H9 (cell line): ENCODE data around the gene KCNMB2. TPM values are rescaled to one million over a fixed set of nuclear protein-coding genes. Genes with fewer than 3 reads are reported as not detected.

Experiments
- DNase-seq: peaks from one replicate; pipeline ENCODE4 v3.0.0-alpha.2; 2017
- H2AFZ ChIP-seq: one replicate; pipeline ENCODE4 v1.6.1; 2013; ENCODE audit warnings: mild to moderate bottlenecking, low read length, control low read depth, moderate library complexity
- H2AK5ac ChIP-seq: 2 replicates; pipeline ENCODE4 v1.6.1; 2013; ENCODE audit warnings: low read length, control low read depth, mixed read lengths; ENCODE audit not compliant: insufficient read length
- H2BK120ac ChIP-seq: one replicate; pipeline ENCODE4 v1.6.1; 2013; ENCODE audit warnings: low read depth, mild to moderate bottlenecking, low read length, control low read depth, inconsistent platforms; ENCODE audit not compliant: poor library complexity, severe bottlenecking
- H2BK12ac ChIP-seq: 2 replicates; pipeline ENCODE4 v1.6.1; 2013; ENCODE audit warnings: low read length, control low read depth, mixed read lengths, low read depth; ENCODE audit not compliant: insufficient read length
- H2BK15ac ChIP-seq: 2 replicates; pipeline ENCODE4 v1.6.1; 2013; ENCODE audit warnings: low read depth, low read length, control low read depth
- H2BK20ac ChIP-seq: one replicate; pipeline ENCODE4 v1.6.1; 2013; ENCODE audit warnings: low read depth, mild to moderate bottlenecking, low read length, control low read depth, inconsistent platforms; ENCODE audit not compliant: poor library complexity, severe bottlenecking
- H2BK5ac ChIP-seq: 2 replicates; pipeline ENCODE4 v1.6.1; 2013; ENCODE audit warnings: low read length, control low read depth, mixed read lengths; ENCODE audit not compliant: insufficient read length
- H3K14ac ChIP-seq: 2 replicates; pipeline ENCODE4 v1.6.1; 2013; ENCODE audit warnings: low read length, control low read depth; ENCODE audit not compliant: insufficient read depth
- H3K18ac ChIP-seq: 2 replicates; pipeline ENCODE4 v1.6.1; 2013; ENCODE audit warnings: low read depth, mild to moderate bottlenecking, mixed read lengths, low read length, control low read depth; ENCODE audit not compliant: insufficient read length
- H3K23ac ChIP-seq: 2 replicates; pipeline ENCODE4 v1.6.1; 2013; ENCODE audit warnings: low read length, control low read depth, mixed read lengths, low read depth; ENCODE audit not compliant: insufficient read length
- H3K23me2 ChIP-seq: 2 replicates; pipeline ENCODE4 v1.6.1; 2013; ENCODE audit warnings: low read depth, mild to moderate bottlenecking, mixed read lengths, low read length, control low read depth; ENCODE audit not compliant: insufficient read length, poor library complexity, severe bottlenecking
- H3K27ac ChIP-seq: 2 replicates; pipeline ENCODE4 v1.5.1; 2013; ENCODE audit warnings: low read length, control low read depth, mixed read lengths, low read depth; ENCODE audit not compliant: insufficient read length
- H3K27me3 ChIP-seq: 2 replicates; pipeline ENCODE4 v1.6.1; 2013; ENCODE audit warnings: low read length, control low read depth, inconsistent platforms; ENCODE audit not compliant: insufficient read depth
- H3K4ac ChIP-seq: 2 replicates; pipeline ENCODE4 v1.6.1; 2013; ENCODE audit warnings: low read depth, mild to moderate bottlenecking, control low read depth, inconsistent platforms, low read length, moderate library complexity
- H3K4me1 ChIP-seq: 2 replicates; pipeline ENCODE4 v1.6.1; 2013; ENCODE audit warnings: low read length, control low read depth, inconsistent platforms; ENCODE audit not compliant: insufficient read depth
- H3K4me2 ChIP-seq: 2 replicates; pipeline ENCODE4 v1.6.1; 2013; ENCODE audit warnings: low read length, control low read depth, mixed read lengths; ENCODE audit not compliant: insufficient read length, insufficient read depth
- H3K56ac ChIP-seq: 2 replicates; pipeline ENCODE4 v1.6.1; 2013; ENCODE audit warnings: low read depth, mild to moderate bottlenecking, mixed read lengths, low read length, control low read depth; ENCODE audit not compliant: insufficient read length
- H3K79me1 ChIP-seq: 2 replicates; pipeline ENCODE4 v1.6.1; 2013; ENCODE audit warnings: low read depth, mild to moderate bottlenecking, moderate library complexity, low read length, control low read depth, inconsistent platforms; ENCODE audit not compliant: insufficient read depth, poor library complexity, severe bottlenecking
- H3K79me2 ChIP-seq: 2 replicates; pipeline ENCODE4 v1.6.1; 2013; ENCODE audit warnings: low read length, control low read depth, inconsistent platforms; ENCODE audit not compliant: insufficient read depth
- H3K9ac ChIP-seq: 2 replicates; pipeline ENCODE4 v1.6.1; 2013; ENCODE audit warnings: low read length, control low read depth, mixed read lengths; ENCODE audit not compliant: insufficient read length; ENCODE audit errors: extremely low read depth
- H3K9me3 ChIP-seq: one replicate; pipeline ENCODE4 v1.6.1; 2013; ENCODE audit warnings: low read depth, low read length, inconsistent platforms; ENCODE audit not compliant: control insufficient read depth
- H3T11ph ChIP-seq: one replicate; pipeline ENCODE4 v1.6.1; 2013; ENCODE audit warnings: mild to moderate bottlenecking, low read length, control low read depth, inconsistent platforms
- H4K20me1 ChIP-seq: one replicate; pipeline ENCODE4 v1.6.1; 2013; ENCODE audit not compliant: control insufficient read depth, insufficient read length, insufficient read depth
- H4K5ac ChIP-seq: 2 replicates; pipeline ENCODE4 v1.6.1; 2013; ENCODE audit warnings: low read depth, mild to moderate bottlenecking, mixed read lengths, low read length, control low read depth; ENCODE audit not compliant: insufficient read length
- H4K8ac ChIP-seq: replicated peaks from 2 replicates; pipeline ENCODE4 v1.6.1; 2013; ENCODE audit warnings: low read length, control low read depth, mixed read lengths, low read depth; ENCODE audit not compliant: insufficient read length
- H4K91ac ChIP-seq: 2 replicates; pipeline ENCODE4 v1.6.1; 2013; ENCODE audit warnings: low read depth, mild to moderate bottlenecking, moderate library complexity, mixed read lengths, low read length, control low read depth; ENCODE audit not compliant: insufficient read length
- H3K27ac Mint-ChIP-seq, 3 experiments: 2 replicates in 2 of 3; 3 replicates in 1 of 3; pipeline ENCODE4 v1.8.0; 2020 to 2021; ENCODE audit warnings: mixed read lengths in 3 of 3, mild to moderate bottlenecking in 1 of 3, moderate library complexity in 1 of 3
- H3K27me3 Mint-ChIP-seq: 2 replicates; pipeline ENCODE4 v1.8.0; 2021; ENCODE audit warnings: low read depth, mild to moderate bottlenecking, moderate library complexity, mixed read lengths
- H3K36me3 Mint-ChIP-seq, 3 experiments: 2 replicates in 2 of 3; 3 replicates in 1 of 3; pipeline ENCODE4 v1.8.0; 2020 to 2021; ENCODE audit warnings: low read depth in 3 of 3, mixed read lengths in 3 of 3; ENCODE audit not compliant: insufficient read depth in 1 of 3
- H3K4me1 Mint-ChIP-seq, 2 experiments: 2 replicates each; pipeline ENCODE4 v1.8.0; 2020; ENCODE audit warnings: mixed read lengths in 2 of 2
- H3K4me3 Mint-ChIP-seq, 2 experiments: 2 replicates in 1 of 2; 3 replicates in 1 of 2; pipeline ENCODE4 v1.8.0; 2020 to 2021; ENCODE audit warnings: mild to moderate bottlenecking in 2 of 2, mixed read lengths in 2 of 2, moderate library complexity in 1 of 2
- H3K9me3 Mint-ChIP-seq, 2 experiments: 2 replicates in 1 of 2; 3 replicates in 1 of 2; pipeline ENCODE4 v1.8.0; 2020; ENCODE audit warnings: mild to moderate bottlenecking in 2 of 2, mixed read lengths in 2 of 2, moderate library complexity in 1 of 2
- CTCF ChIP-seq: fragments of 200-600 bp; sonication (generic); conservative IDR thresholded peaks from 3 replicates; pipeline ENCODE4 v1.8.0; 2021; ENCODE audit warnings: antibody characterized with exemption, mild to moderate bottlenecking
- WGBS: extraction: QIAGEN DNeasy Blood & Tissue Kit; methylation state at CpG from one replicate; pipeline ENCODE4 v1.1.7; 2013; ENCODE audit warnings: missing lambda C conversion rate, low lambda C conversion rate, mixed read lengths; ENCODE audit not compliant: insufficient read length; ENCODE audit errors: extremely low coverage; 5-methylcytosine and 5-hydroxymethylcytosine counted together
- total RNA-seq: library from RNA; stranded (reverse); gene quantifications from 2 replicates; pipeline ENCODE4 v1.2.1, GENCODE V29; 2021

Gene KCNMB2
- total RNA-seq, 1 experiment from 2014 or later: not detected

- H3K9me3 ChIP-seq: no peaks in the 10 kb centered on the region
- DNase-seq: no peak
- H3K56ac ChIP-seq: no peak overlapping the region
- H3K9ac ChIP-seq: no peak overlapping the region
- H3K27ac ChIP-seq: no peak overlapping the region
- no peaks in the 10 kb centered on the region for H4K20me1 ChIP-seq
- no peak overlapping the region for H2BK15ac ChIP-seq
- H3K4me1 ChIP-seq: no peaks in the 10 kb centered on the region
- Mint-ChIP-seq H3K27ac (no peak overlapping the region), H3K4me3 (no peak overlapping the region), H3K36me3 (no peaks in the 10 kb centered on the region; a peak in 1 of 7 replicates), H3K27me3 (no peaks in the 10 kb centered on the region), H3K4me1 (no peaks in the 10 kb centered on the region), H3K9me3 (no peaks in the 10 kb centered on the region; a peak in 1 of 5 replicates)
- H3T11ph ChIP-seq: no peak overlapping the region
- H3K27me3 ChIP-seq: no peaks in the 10 kb centered on the region
- H2AK5ac ChIP-seq: no peak overlapping the region
- no peak overlapping the region for H2BK12ac ChIP-seq
- no peak overlapping the region for H3K4me2 ChIP-seq
- no peak overlapping the region for H4K91ac ChIP-seq
- no peak overlapping the region for H4K5ac ChIP-seq
- no peaks in the 10 kb centered on the region for H3K23me2 ChIP-seq
- H2BK120ac ChIP-seq: no peak overlapping the region
- TF ChIP-seq CTCF: no peak
- H3K79me1 ChIP-seq: no peaks in the 10 kb centered on the region
- H2AFZ ChIP-seq: no peak overlapping the region
- H2BK5ac ChIP-seq: no peak overlapping the region
- H3K4ac ChIP-seq: no peak overlapping the region
- H3K18ac ChIP-seq: no peak overlapping the region
- no CpG with 5 or more reads among the region's 1 CpG for WGBS
- H2BK20ac ChIP-seq: no peak overlapping the region
- H3K14ac ChIP-seq: no peak overlapping the region
- H3K79me2 ChIP-seq: no peaks in the 10 kb centered on the region
- H3K23ac ChIP-seq: no peak overlapping the region
- H4K8ac ChIP-seq: no peak overlapping the region
Observed at GRCh38 chr3:178593786-178594185, 57.5 kb downstream of the KCNMB2 start.
